Measurements from ENCODE around the gene SAP130.

GRCh38 chr2:127957240-127957639 lies 70.6 kb downstream of the SAP130 start:
- no peak for TF ChIP-seq BHLHE40 (IDR thresholded peaks at IDR 0.05; ENCODE audit: borderline replicate concordance)
- no peak for TF ChIP-seq ELF4 (IDR thresholded peaks at IDR 0.05)
- TF ChIP-seq FOXK2 (IDR thresholded peaks at IDR 0.05) = no peak
- no peak for TF ChIP-seq CTBP1 (IDR thresholded peaks at IDR 0.05; ENCODE audit: borderline replicate concordance)
